ENCODE data around the gene TRAPPC12.

Gene TRAPPC12

DNA sequence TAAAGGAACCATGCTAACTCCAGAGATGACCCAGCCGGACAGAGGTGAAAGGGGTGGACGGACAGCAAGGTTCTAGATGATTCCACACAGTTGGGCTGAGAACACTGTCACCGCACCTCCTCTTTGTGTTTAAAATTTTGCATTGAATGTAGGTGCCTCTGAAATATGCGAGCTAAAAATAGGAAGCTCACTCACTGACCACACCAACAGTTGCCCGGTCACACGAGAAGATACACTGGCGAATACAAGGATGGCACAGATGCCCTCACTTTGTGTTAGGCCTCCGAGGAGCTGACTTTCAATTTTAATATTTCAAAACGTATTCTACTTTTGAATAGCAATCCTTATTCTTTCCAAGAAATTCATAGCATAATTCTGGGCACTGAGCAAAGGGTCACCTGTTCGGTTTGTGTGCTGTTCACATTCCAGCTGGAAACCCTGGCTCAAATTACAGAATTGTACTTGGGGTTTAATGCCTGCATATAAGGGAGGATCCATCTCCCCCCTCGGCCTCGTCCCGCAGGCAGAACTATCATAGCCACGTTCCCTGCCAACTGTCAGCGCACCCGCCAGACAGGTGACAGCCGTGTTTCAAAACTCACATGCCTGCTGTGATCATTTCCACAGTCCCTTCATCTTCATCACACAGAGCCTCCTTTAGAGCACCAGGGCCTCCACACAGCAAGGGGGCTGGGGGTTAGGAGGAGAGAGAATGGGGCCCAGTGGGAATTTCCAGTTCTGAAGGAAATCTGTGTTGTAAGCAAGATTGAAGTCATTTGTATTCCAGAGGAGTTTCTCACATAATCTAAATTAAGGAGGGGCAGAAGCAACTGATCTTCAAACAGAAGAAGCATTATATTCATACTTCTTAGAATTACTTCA, 91.6 kb downstream of the TRAPPC12 start:
- no peak for DNase-seq

DNA sequence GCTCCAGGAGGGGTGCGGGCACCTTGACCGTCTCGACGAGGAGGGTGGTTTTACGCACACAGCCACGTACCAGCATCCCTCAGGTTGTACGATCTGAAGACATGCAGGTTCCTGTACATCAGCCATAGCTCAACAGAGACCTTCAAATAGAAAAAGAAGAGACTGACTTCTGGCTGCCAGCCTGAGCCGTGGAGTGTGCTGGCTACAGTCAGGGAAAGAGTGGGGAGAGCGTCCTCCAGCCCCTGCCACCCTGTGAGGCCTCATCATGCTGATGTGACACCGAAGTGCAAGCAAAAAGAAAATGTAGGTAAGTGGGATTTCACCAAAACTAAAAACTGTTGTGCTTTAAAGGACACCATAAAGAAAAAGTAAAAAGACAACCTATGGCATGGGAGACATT, 92.8 kb downstream of the TRAPPC12 start:
- no peak for DNase-seq

DNA sequence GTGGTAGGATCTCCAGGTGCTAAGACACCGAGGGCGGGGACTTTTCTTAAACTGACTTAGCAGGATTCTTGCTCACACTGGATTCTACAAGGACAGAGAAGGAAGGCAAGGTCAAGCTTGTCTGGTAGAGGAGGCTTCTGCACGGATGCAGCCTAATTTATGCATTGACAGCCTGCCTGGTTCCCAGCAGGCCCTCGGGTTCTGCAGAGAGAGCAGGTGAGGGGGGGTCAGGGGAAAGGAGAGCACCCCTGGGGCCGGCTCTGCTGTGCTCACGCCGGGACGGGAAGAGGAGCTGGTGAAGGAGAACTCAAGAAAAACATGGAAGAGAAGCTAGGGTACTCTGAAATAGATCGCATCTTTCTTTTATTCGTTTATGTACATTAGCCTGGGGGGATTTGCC, 93.5 kb downstream of the TRAPPC12 start:
- no peak for DNase-seq

DNA sequence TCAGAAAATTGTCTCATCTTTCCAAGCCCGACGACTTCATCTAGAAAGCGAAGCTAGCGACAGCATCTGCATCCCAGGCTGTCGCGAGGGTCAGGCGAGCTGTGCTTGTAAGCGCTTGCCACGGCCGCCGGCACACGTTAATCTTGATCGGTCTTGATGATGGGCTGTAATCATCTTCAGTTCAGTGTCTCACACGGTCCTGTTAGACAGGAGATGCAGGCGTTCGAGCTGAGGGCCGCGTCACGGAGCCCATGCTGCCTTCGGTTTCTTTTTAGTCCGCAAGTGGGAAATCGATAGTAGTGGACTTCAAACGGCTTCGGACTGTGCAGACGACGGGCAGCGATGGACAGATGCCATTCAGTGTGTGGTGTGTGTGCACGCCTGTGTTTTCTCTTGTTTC, 96.3 kb downstream of the TRAPPC12 start:
- DNase-seq, result no peak

DNA sequence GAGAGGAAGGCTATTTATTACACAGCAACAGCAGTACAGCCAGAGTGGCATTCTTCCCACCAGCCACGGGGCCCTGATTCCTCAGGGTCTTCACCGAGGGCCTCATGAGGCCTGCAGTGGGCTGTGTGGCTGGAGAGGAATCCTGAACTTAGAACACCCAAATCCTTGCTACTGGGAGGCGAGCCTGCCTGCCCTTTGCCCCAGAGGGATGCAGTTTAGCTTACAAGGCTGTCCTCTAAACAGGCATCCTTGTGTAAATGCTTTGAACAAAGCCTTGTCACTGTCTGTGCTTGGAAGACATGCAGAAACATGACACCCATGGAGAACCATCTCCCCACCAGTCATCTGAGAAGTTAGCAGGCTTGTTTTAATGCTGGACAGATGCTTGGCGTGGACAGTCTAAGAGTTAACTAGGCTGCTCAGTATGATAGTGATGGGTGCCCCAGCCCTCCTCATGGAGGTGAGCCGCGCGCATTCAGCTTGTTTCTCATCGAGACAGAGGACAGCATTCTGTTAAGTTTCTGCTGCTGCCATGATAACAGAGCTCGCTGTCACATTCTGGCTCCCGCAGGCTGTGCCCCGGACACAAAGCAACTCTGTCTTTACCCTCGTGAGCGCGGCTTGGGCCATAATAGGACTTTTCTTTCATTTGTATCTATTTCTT, 97.0 kb downstream of the TRAPPC12 start:
- DNase-seq, result no peak

DNA sequence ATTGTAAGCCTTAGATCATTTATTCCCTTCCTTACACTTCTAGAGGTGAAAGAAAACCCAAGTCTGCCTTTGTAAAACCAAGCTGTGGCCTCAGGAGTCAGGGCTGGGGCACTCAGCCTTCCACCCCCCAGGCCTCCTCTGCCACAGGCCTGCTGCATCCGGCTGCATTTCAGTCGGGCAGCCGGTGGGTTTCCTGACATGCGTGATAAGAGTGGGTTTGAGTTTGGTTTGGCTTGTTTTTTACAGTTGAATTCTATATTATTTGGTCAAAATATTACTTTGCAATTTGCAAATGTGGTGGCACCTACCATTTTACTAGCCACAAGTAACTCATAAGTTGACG, 97.5 kb downstream of the TRAPPC12 start:
- DNase-seq, result no peak

DNA sequence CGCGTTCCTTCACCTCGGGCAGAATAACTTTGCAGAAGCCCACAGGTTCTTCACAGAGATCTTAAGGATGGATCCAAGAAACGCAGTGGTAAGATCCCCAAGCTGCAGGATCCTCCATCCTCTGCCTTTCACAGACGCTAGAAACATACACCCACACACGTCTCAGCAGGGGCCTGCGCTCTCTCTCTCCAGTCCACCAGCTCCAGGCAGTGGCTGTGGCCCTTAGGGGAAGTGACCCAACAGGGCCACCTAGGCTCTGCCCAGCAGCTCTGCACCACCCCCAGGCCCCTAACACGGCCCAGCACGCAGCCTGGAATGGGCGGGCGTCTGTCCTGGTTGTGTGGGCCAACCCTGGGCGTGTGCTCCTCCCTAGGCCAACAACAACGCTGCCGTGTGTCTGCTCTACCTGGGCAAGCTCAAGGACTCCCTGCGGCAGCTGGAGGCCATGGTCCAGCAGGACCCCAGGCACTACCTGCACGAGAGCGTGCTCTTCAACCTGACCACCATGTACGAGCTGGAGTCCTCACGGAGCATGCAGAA, 99.4 kb downstream of the TRAPPC12 start:
- no peak for DNase-seq

DNA sequence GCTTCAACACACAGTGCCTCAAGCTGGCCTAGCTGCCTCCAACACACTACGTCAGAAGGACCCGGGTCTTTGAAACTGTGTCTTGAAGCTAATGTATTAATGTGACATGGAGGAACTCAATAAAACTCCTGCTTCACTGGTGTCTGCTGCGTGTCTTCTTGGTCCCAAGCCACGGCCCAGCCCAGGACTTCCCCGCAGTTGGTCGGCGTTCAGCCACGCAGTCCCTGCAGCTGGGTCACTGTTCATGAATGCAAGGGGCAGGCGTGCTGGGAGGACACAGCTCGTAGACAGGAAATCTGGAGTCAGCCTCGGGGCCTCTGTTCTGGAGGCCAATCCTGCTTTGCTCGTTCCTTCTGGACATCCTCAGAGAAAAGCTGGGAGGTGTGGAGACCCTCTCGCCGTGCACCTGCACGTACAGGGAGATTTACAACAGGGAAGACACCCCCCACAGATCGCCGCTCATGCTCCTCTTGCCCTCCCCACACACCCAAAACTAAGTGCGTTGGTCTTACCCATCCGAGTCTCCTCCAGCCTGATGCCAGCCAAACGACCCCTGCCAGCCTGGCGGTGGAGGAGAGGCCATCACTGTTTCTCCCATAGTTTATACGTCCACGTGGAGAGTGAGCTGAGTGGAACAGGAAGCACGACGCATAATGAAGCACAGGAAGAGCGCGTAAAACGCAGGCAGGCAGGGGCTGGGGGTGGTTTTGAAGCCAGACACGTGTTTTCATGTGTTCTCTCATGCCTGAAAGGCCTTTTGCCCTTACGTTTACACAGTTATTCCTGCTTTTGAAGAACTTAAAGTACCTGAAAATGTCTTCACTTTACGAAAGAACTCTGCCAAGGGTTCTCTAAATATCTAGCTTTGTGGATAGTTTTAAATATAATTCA, 100.2 kb downstream of the TRAPPC12 start:
- DNase-seq, result no peak

DNA sequence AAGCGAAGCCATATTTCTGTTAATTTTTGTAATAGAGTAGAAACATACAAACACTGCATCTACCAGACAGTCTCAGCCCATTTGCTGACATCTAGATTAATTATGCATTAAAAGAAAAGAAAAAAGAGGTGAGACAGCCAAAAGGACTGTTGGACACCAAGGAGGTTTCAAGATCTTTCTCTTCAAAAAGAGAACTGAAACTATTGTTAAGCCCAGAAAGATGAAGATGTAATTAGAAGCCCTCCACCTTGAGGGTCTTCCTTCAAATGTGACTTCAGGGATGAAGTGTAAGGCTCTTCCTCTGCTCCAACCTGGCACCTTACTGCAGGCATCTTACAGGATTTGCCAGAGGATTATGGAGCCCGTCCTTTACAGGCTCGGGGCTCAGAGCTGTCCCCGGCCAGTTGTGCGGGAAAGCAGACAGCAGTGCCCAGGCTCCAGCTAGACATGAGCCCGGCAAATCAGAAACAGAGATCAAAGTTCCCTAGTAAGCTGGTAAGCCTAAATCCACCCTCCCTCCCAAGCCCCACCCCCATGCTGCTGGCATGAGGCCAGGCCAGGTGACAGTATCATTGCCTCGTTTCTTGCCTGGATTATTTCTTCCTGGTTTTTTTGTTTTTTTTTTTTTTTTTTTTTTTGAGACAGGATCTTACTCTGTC, 101.0 kb downstream of the TRAPPC12 start:
- DNase-seq, result no peak

DNA sequence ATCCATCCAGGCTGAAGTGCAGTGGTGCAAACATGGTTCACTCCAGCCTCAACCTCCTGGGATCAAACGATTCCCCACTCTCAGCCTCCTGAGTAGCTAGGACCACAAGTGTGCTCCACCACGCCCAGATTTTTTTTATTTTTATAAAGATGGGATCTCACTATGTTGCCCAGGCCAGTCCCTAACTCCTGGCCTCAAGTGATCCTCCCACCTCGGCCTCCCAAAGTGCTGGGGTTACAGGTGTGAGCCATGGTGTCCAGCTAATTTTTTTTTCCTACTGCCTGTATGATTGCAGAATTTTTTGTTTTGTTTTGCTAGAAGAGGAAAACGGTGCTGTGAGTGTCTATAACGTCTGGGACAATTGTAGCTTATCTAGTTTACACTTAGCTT, 101.5 kb downstream of the TRAPPC12 start:
- no peak for DNase-seq

DNA sequence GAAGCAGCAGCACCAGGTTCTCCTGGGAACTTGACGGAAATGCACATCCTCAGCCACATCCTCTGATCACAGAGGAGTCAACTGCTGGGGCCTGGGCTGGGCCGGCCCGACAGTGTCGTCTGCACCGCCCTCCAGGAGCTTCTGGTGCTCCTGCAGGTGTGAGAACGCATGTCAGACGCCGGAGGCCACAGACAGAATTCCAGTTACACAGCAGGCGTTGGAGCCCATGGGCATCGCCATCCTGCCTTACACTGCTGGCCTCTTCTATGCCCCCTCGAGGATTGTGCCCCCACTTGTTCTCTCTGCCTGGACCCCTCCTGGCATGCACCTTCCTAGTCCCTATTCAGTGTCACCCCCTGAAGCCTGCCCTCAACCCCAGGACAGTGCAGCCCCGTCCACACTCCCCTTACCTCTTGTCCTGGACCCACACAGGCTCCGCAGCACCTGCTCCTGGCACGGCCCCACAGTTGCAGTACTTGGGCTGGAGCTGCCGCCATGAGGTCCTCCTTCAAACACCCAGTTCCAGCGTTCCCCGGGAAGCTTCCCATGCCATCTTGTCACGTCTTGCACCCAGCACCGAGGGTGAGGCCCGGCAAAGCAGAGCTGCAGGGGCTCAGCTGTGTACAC, 102.4 kb downstream of the TRAPPC12 start:
- DNase-seq, result no peak

DNA sequence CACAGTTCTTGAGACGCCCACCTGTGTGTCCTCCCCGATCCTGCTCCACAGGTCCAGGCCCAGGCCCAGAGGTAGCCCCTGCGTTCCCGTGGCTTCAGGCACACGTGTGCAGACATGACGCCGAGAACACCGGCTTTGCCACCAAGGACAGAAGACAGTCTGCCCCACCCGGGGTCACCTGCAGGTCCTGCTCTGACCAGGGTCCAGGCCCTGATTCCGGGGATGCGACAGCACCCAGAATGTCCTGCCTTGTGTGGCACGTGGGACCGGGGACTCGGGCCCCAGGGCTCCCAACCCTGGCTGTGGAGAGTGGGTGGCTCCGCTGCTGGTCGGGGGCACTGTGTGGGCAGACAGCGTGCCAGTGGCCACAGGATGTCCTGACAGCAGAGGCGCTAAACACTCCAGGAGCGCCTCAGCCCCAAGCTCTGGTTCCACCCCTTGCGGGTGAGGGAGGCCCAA, 102.9 kb downstream of the TRAPPC12 start:
- no peak for DNase-seq

DNA sequence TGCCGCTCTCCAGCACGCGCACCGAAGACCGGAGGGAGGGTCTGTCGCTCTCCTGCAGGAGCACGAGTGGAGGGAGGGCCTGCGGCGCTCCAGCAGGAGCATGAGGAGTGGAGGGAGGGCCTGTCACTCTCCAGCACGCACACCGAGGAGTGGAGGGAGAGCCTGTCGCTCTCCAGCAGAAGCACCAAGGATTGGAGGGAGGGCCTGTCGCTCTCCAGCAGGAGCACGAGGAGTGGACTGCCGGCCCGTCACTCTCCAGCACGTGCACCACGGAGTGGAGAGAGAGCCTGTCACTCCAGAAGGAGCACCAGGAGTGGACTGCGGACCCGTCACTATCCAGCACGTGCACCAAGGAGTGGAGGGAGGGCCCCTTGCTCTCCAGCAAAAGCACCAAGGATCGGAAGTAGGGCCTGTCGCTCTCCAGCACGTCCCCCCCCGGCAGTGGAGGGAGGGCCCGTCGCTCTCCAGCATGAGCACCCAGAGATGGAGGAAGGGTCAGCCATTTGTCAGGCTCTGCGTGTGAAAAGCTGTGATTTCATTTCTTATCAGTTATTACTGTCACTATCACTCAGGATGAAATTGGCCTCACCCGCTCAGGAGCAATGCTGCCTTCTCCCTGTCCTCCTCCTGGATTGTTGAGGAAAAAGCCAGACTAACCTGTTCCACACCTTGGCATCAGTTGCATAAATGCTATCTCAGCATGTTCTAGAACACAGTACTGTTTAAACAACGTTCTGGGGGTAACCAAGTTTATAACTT, 103.9 kb downstream of the TRAPPC12 start:
- no peak for DNase-seq

DNA sequence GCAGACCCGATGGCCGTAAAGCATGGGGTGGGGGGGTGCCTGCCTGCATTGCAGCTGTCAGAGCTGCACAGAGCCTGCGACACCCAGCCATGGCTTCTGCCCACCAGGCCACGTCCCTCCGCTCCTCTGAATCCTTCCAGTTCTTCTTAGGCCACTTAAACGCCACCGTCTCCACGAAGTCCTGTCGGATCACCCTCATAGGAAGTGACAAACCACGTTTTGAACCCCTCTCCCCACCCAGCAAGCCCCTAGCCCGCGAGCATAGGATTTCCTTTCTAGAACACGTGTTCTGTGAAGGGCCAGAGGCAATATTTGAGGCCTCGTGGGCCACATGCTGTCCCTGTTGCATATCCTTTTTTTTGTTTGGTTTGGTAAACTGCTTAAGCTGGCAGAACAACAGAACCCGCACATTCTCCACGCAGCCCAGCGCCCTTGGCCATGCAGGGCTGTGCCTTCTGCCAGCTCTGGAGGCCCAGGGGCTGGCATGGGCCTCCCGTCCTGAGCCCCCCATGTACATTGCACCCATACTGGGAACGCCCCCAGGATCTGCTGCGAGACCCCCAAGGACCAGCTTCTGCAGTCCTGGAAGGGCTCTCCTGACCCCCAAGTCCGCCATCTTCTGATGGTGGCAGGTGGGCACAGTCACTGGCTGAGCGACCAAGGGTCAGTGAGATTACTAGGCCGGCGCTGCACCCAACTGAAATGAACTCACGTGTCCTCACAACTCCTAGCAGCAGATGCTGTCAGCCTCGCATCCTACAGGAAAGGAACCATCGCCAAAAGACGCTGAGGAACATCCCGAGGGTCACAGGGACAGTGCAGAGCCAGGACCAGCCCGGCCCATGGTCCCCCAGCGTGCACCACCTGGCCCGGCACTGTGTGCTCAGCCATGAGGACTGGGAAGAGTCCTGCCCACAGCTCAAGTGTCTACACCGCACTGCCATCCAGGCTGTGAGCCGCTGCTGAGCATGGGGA, 104.8 kb downstream of the TRAPPC12 start:
- no peak for DNase-seq

DNA sequence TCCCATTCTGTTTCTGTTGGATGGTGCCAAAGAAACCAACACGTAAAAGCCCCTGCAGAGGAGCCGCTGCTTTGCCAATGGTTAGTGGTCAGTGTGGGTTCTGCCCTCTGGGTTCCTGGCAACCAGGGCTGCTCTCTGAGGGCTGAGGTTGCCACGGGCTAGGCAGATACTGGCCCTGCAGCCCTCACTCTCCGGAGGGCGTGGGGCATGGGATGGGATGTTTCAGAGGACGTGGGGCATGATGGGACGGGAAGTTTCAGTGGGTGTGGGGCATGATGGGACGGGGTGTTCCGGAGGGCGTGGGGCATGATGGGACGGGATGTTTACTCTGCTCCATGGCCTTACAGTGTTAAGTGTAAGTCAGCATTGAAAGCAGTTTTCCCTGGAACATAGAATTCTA, 105.7 kb downstream of the TRAPPC12 start:
- no peak for DNase-seq

DNA sequence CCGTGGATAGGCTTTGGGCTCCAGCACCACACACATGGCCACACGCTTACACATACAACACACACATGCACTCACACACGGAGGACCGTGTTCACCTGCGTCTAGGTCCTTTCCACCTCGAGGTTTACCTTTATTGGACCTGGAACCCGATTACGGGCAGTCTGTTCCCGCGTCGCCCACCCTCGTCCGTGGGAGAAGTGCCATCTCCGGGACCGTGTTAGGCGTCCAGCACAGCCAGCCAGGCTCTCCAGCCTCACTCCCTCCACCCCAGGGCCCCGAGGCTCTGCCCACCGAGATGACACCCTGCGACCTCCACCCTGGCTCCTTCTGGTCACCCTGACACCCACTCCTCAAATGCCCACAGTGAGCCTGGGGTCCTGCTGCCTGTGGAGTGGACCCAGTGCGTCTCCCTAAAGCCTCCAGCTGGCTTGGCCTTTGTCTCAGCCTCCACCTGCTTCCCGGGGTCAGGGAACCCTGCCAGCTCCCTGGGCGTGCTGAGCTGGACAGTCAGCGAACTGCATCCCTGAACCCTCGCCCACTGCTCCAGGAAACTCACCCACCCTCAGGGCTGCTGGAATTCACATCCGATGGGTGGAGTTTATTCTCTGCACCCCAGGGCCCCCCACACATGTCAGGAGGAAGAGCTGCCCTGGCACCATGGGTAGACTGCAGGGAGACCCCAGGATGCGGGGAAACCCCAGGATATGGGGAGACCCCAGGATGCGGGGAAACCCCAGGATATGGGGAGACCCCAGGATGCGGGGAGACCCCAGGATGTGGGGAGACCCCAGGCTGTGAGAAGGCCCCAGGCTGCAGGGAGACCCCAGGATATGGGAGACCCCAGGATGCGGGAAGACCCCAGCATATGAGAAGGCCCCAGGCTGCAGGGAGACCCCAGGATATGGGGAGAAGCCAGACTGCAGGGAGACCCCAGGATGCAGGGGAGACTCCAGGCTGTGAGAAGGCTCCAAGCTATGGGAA, 106.8 kb downstream of the TRAPPC12 start:
- DNase-seq, result no peak

DNA sequence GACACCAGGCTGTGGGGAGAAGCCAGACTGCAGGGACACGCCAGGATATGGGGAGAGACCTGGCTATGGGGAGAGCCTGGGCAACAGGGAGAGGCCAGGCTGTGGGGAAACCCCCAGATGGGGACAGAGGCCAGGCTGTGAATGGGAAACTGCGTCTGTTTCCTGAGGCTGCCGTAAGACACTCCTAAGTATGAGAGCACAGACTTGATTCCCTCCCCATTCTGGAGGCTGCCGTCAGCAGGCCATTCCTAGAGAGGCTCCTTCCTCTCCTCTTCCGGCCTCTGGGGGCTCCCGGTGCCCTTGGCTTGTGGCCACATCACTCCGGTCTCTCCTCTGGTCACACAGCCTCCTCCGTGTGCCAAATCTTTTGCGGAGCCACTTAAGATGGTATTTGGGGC, 107.5 kb downstream of the TRAPPC12 start:
- DNase-seq, result no peak

DNA sequence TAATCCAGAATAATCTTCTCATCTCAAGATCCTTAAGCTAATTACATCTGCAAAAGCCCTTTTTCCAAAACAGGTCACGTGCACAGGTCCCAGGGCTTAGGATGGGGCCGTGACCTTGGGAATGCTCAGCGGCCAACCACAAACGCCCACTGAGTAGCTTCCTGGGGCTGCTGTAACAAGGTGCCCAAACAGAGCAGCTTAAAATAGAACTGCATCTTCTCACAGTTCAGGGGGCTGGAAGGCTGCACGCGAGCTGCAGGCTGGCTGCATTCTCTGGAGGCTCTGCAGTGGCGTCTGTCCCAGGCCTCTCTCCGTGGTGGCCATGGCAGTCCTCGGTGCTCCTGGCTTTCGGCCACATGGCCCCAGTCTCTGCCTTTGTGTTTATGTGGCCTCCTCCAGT, 107.9 kb downstream of the TRAPPC12 start:
- DNase-seq, result no peak

DNA sequence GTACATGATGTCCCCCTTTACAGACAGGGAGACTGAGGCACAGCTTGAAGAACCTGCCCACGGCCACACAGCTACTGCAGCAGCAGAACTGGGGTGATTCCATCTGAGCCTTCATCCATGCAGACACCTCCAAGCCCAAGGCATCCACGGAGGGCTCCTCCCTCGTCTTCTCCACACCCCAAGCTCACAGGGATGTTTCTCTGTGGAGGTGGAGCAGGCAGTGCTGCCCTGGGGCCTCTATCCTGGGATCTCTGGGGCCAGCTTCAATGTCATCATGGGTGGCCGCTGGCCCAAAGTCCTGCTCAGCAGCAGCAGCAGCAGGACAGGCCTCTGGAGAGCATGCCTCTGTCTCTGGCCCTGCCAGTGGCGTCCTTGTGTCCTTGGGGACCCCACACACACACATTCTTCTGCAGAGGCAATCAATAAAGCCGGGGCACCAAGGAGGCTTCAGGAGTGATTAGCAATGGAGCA, 108.6 kb downstream of the TRAPPC12 start:
- no peak for DNase-seq
